ENCODE results near the gene SLC26A1. TPM values are rescaled to one million over a fixed set of nuclear protein-coding genes. Genes with fewer than 3 reads are reported as not detected.

The SLC26A1 gene
- polyA plus RNA-seq, 6 donors from 2014 or later: 0.22 to 4.3 (median 0.77) TPM; not detected in 1

GRCh38 chr4:1033840-1034551 is 40.8 kb upstream of the SLC26A1 start:
- Mint-ChIP-seq H3K27ac (no peak overlapping the region), H3K4me3 (no peak overlapping the region), H3K27me3 (peaks cover 0 to 37% (median 0%) of the 10 kb centered on the region in 3 donors), H3K36me3 (no peaks in the 10 kb centered on the region), H3K4me1 (no peaks in the 10 kb centered on the region), H3K9me3 (no peaks in the 10 kb centered on the region)
- ATAC-seq (ENCODE audit: low read depth in 2 of 2) (no peak), DNase-seq (no peak)

- no peak for DNase-seq
- Mint-ChIP-seq H3K4me3 (no peak overlapping the region), H3K9me3 (no peaks in the 10 kb centered on the region)
These were observed 39.7 kb upstream of the SLC26A1 start for GRCh38 chr4:1032861-1033260.

GRCh38 chr4:1031956-1032795 is 39.0 kb upstream of the SLC26A1 start:
- no peaks in the 10 kb centered on the region for H3K9me3 Mint-ChIP-seq
- H3K4me3 Mint-ChIP-seq: no peak overlapping the region
- no peaks in the 10 kb centered on the region for H3K4me1 Mint-ChIP-seq
- peaks cover 0 to 37% (median 0%) of the 10 kb centered on the region in 3 donors for H3K27me3 Mint-ChIP-seq
- no peak overlapping the region for H3K27ac Mint-ChIP-seq
- H3K36me3 Mint-ChIP-seq: no peaks in the 10 kb centered on the region
- no peak for DNase-seq
- peak; percentile 39 to 46 for ATAC-seq (ENCODE audit: low read depth in 2 of 2)

More at GRCh38 chr4:1032861-1033260, 39.7 kb upstream of the SLC26A1 start:
- Mint-ChIP-seq H3K27ac (no peak overlapping the region), H3K27me3 (peaks cover 0 to 37% (median 0%) of the 10 kb centered on the region in 3 donors), H3K4me1 (no peaks in the 10 kb centered on the region), H3K36me3 (no peaks in the 10 kb centered on the region)
- no peak for ATAC-seq (ENCODE audit: low read depth in 2 of 2)

- Mint-ChIP-seq H3K36me3 (no peaks in the 10 kb centered on the region), H3K4me1 (peaks cover 0 to 3% (median 2%) of the 10 kb centered on the region in 3 donors), H3K27ac (peak overlapping the region in 1 of 6 donors; percentile 86), H3K27me3 (peaks cover 0 to 37% (median 0%) of the 10 kb centered on the region in 3 donors), H3K9me3 (no peaks in the 10 kb centered on the region), H3K4me3 (no peak overlapping the region)
- no peak for ATAC-seq (ENCODE audit: low read depth in 2 of 2)
- DNase-seq: no peak
These were observed 38.1 kb upstream of the SLC26A1 start for GRCh38 chr4:1031346-1031745.

GRCh38 chr4:1030559-1030958 is 37.4 kb upstream of the SLC26A1 start:
- no peak overlapping the region for H3K4me3 Mint-ChIP-seq
- DNase-seq (no peak), ATAC-seq (ENCODE audit: low read depth in 2 of 2) (no peak)
- no peaks in the 10 kb centered on the region for H3K9me3 Mint-ChIP-seq
- H3K27me3 Mint-ChIP-seq: peaks cover 0 to 37% (median 0%) of the 10 kb centered on the region in 3 donors
- H3K4me1 Mint-ChIP-seq: peaks cover 5 to 11% (median 10%) of the 10 kb centered on the region in 3 donors
- H3K27ac Mint-ChIP-seq: no peak overlapping the region
- no peaks in the 10 kb centered on the region for H3K36me3 Mint-ChIP-seq

GRCh38 chr4:1030031-1030430 is 36.8 kb upstream of the SLC26A1 start:
- Mint-ChIP-seq H3K27ac (no peak overlapping the region), H3K9me3 (no peaks in the 10 kb centered on the region), H3K4me3 (no peak overlapping the region), H3K4me1 (peaks cover 8 to 15% (median 10%) of the 10 kb centered on the region in 3 donors), H3K27me3 (peaks cover 0 to 37% (median 0%) of the 10 kb centered on the region in 3 donors), H3K36me3 (no peaks in the 10 kb centered on the region)
- ATAC-seq (ENCODE audit: low read depth in 2 of 2): no peak
- DNase-seq: no peak

GRCh38 chr4:1029529-1029928 is 36.3 kb upstream of the SLC26A1 start:
- no peak for ATAC-seq (ENCODE audit: low read depth in 2 of 2)
- Mint-ChIP-seq H3K4me1 (peaks cover 8 to 15% (median 10%) of the 10 kb centered on the region in 3 donors), H3K4me3 (no peak overlapping the region), H3K9me3 (no peaks in the 10 kb centered on the region), H3K36me3 (no peaks in the 10 kb centered on the region), H3K27me3 (peaks cover 0 to 33% (median 0%) of the 10 kb centered on the region in 3 donors), H3K27ac (no peak overlapping the region)
- DNase-seq: no peak

GRCh38 chr4:1028574-1029220 is 35.5 kb upstream of the SLC26A1 start:
- no peak overlapping the region for H3K4me3 Mint-ChIP-seq
- DNase-seq (no peak), ATAC-seq (ENCODE audit: low read depth in 2 of 2) (no peak)
- H3K27ac Mint-ChIP-seq: peak overlapping the region in 1 of 6 donors; percentile 92
- no peaks in the 10 kb centered on the region for H3K36me3 Mint-ChIP-seq
- no peaks in the 10 kb centered on the region for H3K9me3 Mint-ChIP-seq
- H3K27me3 Mint-ChIP-seq: peaks cover 0 to 25% (median 0%) of the 10 kb centered on the region in 3 donors
- H3K4me1 Mint-ChIP-seq: peaks cover 8 to 15% (median 10%) of the 10 kb centered on the region in 3 donors

GRCh38 chr4:1027915-1028238 is 34.7 kb upstream of the SLC26A1 start:
- Mint-ChIP-seq H3K4me1 (peaks cover 8 to 15% (median 10%) of the 10 kb centered on the region in 3 donors), H3K36me3 (no peaks in the 10 kb centered on the region), H3K27ac (peak overlapping the region in 2 of 6 donors; percentile 13 to 14), H3K4me3 (no peak overlapping the region), H3K9me3 (no peaks in the 10 kb centered on the region), H3K27me3 (peaks cover 0 to 17% (median 0%) of the 10 kb centered on the region in 3 donors)
- DNase-seq (no peak), ATAC-seq (ENCODE audit: low read depth in 2 of 2) (no peak)

GRCh38 chr4:1027219-1027914 is 34.2 kb upstream of the SLC26A1 start:
- no peaks in the 10 kb centered on the region for H3K36me3 Mint-ChIP-seq
- peaks cover 8 to 15% (median 10%) of the 10 kb centered on the region in 3 donors for H3K4me1 Mint-ChIP-seq
- no peak for ATAC-seq (ENCODE audit: low read depth in 2 of 2)
- no peaks in the 10 kb centered on the region for H3K9me3 Mint-ChIP-seq
- no peak for DNase-seq
- no peak overlapping the region for H3K4me3 Mint-ChIP-seq
- peaks cover 0 to 12% (median 0%) of the 10 kb centered on the region in 3 donors for H3K27me3 Mint-ChIP-seq
- H3K27ac Mint-ChIP-seq: peak overlapping the region in 2 of 6 donors; percentile 14 to 84

GRCh38 chr4:1026115-1026514 is 32.9 kb upstream of the SLC26A1 start:
- Mint-ChIP-seq H3K36me3 (no peaks in the 10 kb centered on the region), H3K27ac (peak overlapping the region; percentile 24 to 98 (median 94)), H3K4me3 (peak overlapping the region in 3 of 8 donors; percentile 6 to 57 (median 8)), H3K27me3 (peaks cover 0 to 5% (median 0%) of the 10 kb centered on the region in 3 donors), H3K9me3 (no peaks in the 10 kb centered on the region), H3K4me1 (peaks cover 12 to 22% (median 18%) of the 10 kb centered on the region in 3 donors)
- DNase-seq: peak; percentile 69
- ATAC-seq (ENCODE audit: low read depth in 2 of 2): peak; percentile 79 to 83

GRCh38 chr4:1024882-1025545 is 31.8 kb upstream of the SLC26A1 start:
- Mint-ChIP-seq H3K4me3 (no peak overlapping the region), H3K9me3 (no peaks in the 10 kb centered on the region), H3K27me3 (no peaks in the 10 kb centered on the region), H3K27ac (peak overlapping the region in 4 of 6 donors; percentile 61 to 96 (median 82)), H3K4me1 (peaks cover 12 to 23% (median 20%) of the 10 kb centered on the region in 3 donors), H3K36me3 (no peaks in the 10 kb centered on the region)
- DNase-seq (no peak), ATAC-seq (ENCODE audit: low read depth in 2 of 2) (no peak)
